Mucosa of stomach (tissue), 1 donor: ENCODE measurements around the gene CEBPG.

Source experiments
- H3K27me3 ChIP-seq: one replicate; pipeline ENCODE4 v1.7.0; 2013; ENCODE audit warnings: mild to moderate bottlenecking, low read length; ENCODE audit not compliant: control insufficient read depth, insufficient read depth
- H3K36me3 ChIP-seq: one replicate; pipeline ENCODE4 v1.7.0; 2013; ENCODE audit warnings: low read length; ENCODE audit not compliant: control insufficient read depth, insufficient read depth
- H3K4me1 ChIP-seq: one replicate; pipeline ENCODE4 v1.7.0; 2013; ENCODE audit warnings: mild to moderate bottlenecking, low read length; ENCODE audit not compliant: control insufficient read depth, insufficient read depth
- H3K4me3 ChIP-seq: one replicate; pipeline ENCODE4 v1.7.0; 2013; ENCODE audit warnings: low read length
- H3K9ac ChIP-seq: one replicate; pipeline ENCODE4 v1.7.0; 2013; ENCODE audit warnings: mild to moderate bottlenecking, low read length, moderate library complexity
- H3K9me3 ChIP-seq: one replicate; pipeline ENCODE4 v1.7.0; 2013; ENCODE audit warnings: mild to moderate bottlenecking, low read length, moderate library complexity; ENCODE audit not compliant: control insufficient read depth
- donor health status: Pancreatic carcinoma.

Gene CEBPG

GRCh38 chr19:33358408-33358807, 15.1 kb upstream of the CEBPG start:
- no peaks in the 10 kb centered on the region for H3K9me3 ChIP-seq
- no peak overlapping the region for H3K4me3 ChIP-seq
- H3K9ac ChIP-seq = no peak overlapping the region
- H3K4me1 ChIP-seq = no peaks in the 10 kb centered on the region
- no peaks in the 10 kb centered on the region for H3K36me3 ChIP-seq
- no peaks in the 10 kb centered on the region for H3K27me3 ChIP-seq

DNA sequence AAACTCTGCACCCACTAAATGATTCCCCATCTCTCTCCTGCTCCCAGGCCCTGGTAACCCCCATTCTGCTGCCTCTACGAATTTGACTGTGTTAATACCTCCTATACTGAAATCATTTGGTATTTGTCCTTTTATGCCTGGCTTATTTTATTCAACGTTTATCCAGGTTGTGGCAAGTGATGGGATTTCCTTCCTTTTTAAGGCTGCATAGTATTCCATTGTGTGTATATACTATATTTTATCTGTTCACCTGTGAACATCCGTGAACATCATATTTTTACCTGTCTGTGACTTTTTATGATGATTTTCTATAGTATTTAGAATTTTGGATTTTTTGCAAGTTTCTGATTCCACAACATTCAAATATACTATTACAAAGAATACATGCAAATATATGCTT, 13.9 kb upstream of the CEBPG start:
- Histone ChIP-seq H3K36me3 (no peaks in the 10 kb centered on the region), H3K4me3 (no peak overlapping the region), H3K4me1 (no peaks in the 10 kb centered on the region), H3K9me3 (no peaks in the 10 kb centered on the region), H3K9ac (no peak overlapping the region), H3K27me3 (no peaks in the 10 kb centered on the region)

GRCh38 chr19:33362508-33363228, 10.8 kb upstream of the CEBPG start:
- H3K4me1 ChIP-seq = peaks cover 8% of the 10 kb centered on the region
- no peak overlapping the region for H3K4me3 ChIP-seq
- H3K9ac ChIP-seq = no peak overlapping the region
- H3K27me3 ChIP-seq = no peaks in the 10 kb centered on the region
- no peaks in the 10 kb centered on the region for H3K36me3 ChIP-seq
- no peaks in the 10 kb centered on the region for H3K9me3 ChIP-seq

DNA sequence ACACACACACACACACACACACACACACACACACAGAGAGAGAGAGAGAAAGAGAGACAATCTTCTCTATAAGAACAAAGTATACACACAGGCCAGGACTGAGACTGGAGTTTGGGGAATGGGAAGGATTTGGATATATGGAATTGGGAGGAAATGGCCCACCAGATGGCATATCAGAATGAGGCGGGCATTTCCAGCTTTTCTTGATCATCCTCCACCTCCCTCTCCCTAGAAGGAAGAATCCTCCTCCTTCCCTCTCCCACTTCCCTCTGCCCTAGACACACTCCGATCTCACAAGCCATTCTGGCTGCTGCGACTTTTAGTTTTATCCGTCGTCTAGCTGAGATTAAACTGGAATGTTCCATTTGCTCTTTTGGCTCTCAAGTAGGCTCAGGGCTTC, 10.0 kb upstream of the CEBPG start:
- Histone ChIP-seq H3K36me3 (no peaks in the 10 kb centered on the region), H3K27me3 (no peaks in the 10 kb centered on the region), H3K9ac (no peak overlapping the region), H3K4me3 (no peak overlapping the region), H3K9me3 (no peaks in the 10 kb centered on the region), H3K4me1 (peaks cover 8% of the 10 kb centered on the region)

DNA sequence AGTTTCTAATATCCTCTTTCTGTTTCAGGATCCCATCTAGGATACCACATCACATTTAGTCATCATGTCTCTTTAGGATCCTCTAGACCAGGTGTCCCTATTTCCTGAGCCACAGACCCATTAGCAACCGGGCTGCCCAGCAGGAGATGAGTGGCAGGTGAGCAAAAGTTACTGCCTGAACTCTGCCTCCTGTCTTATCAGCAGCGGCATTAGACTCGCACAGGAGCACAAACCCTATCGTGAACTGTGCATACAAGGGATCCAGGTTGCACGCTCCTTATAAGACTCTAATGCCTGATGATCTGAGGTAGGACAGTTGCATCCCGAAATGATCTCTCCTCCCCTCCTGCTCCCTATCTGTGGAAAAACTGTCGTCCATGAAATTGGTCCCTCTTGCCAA, 7.8 kb upstream of the CEBPG start:
- Histone ChIP-seq H3K27me3 (no peaks in the 10 kb centered on the region), H3K36me3 (no peaks in the 10 kb centered on the region), H3K4me3 (no peak overlapping the region), H3K9me3 (no peaks in the 10 kb centered on the region), H3K9ac (no peak overlapping the region), H3K4me1 (peaks cover 8% of the 10 kb centered on the region)

DNA sequence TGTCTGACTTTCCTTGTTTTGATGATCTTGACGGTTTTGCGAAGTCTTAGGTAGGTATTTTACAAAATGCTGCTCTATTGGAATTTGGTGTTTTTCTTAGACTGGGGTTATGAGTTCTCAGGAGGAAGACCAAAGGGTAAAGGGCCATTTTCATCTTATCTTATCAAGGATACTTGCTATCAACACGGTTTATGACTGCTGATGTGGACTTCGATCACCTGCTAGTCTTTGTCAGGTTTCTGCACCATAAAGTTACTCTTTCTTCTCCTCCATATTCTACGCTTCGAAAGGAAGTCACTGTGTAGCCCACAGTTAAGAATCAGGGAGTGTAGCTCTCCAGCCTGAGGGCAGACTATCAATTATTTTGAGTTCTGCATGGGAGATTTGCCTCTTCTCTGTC, 7.4 kb upstream of the CEBPG start:
- Histone ChIP-seq H3K9ac (no peak overlapping the region), H3K4me1 (peaks cover 8% of the 10 kb centered on the region), H3K4me3 (no peak overlapping the region), H3K27me3 (no peaks in the 10 kb centered on the region), H3K9me3 (no peaks in the 10 kb centered on the region), H3K36me3 (no peaks in the 10 kb centered on the region)

- Histone ChIP-seq H3K9ac (no peak overlapping the region), H3K36me3 (no peaks in the 10 kb centered on the region), H3K4me3 (no peak overlapping the region), H3K4me1 (peaks cover 8% of the 10 kb centered on the region), H3K27me3 (no peaks in the 10 kb centered on the region), H3K9me3 (no peaks in the 10 kb centered on the region)
These were observed 6.6 kb upstream of the CEBPG start for GRCh38 chr19:33366897-33367296.

- Histone ChIP-seq H3K9ac (no peak overlapping the region), H3K4me1 (peaks cover 8% of the 10 kb centered on the region), H3K9me3 (no peaks in the 10 kb centered on the region), H3K27me3 (no peaks in the 10 kb centered on the region), H3K4me3 (no peak overlapping the region), H3K36me3 (no peaks in the 10 kb centered on the region)
These were observed 5.2 kb upstream of the CEBPG start for GRCh38 chr19:33368074-33368864.

DNA sequence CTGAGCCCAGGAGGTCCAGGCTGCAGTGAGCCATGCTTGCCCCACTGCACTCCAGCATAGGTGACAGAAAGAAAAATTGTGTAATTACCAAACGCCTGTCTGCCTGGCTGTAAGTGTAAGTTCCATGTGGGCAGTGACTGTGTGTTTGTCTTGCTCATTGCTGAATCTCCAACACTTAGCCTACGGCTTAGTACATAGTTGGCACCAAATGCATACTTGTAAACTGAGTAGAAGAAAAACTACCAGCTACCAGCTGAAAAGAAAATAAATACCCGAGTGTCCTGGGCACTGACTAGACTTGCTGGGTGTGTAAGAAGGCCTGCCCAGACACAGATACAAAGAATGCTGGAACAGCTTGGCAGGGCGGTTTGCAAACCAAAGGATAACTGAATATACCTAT, 2.7 kb upstream of the CEBPG start:
- H3K36me3 ChIP-seq = no peaks in the 10 kb centered on the region
- H3K27me3 ChIP-seq = no peaks in the 10 kb centered on the region
- H3K9me3 ChIP-seq = no peaks in the 10 kb centered on the region
- H3K4me1 ChIP-seq = peaks cover 19% of the 10 kb centered on the region
- no peak overlapping the region for H3K4me3 ChIP-seq
- H3K9ac ChIP-seq = no peak overlapping the region

DNA sequence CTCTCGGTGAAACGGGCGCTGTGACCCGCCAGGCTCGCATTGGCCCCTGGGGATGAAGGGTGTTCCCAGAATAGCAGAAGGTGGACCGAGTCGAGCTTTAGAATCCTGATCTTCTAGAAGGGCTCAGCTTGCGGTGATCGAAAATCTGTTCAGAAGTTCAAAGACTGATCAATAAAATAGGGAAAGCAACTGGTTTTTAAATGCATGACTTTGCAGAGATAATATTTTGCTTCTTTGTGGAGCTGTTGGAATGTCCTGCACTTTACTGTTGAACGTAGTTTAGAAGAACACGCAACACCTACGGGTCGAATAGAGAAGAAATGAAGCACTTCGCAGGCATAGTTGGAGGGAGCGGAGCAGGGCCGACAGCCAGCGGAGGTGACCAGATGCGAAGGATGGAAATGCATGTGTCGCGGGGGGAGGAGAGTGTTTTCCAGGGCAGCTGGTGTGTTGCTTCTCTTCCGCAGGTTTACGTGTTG, 766 bp downstream of the CEBPG start:
- Histone ChIP-seq H3K4me3 (peak overlapping the region; percentile 89), H3K36me3 (no peaks in the 10 kb centered on the region), H3K27me3 (no peaks in the 10 kb centered on the region), H3K4me1 (peaks cover 30% of the 10 kb centered on the region), H3K9ac (peak overlapping the region; percentile 89), H3K9me3 (no peaks in the 10 kb centered on the region)

- H3K9ac ChIP-seq = peak overlapping the region; percentile 89
- no peaks in the 10 kb centered on the region for H3K36me3 ChIP-seq
- peaks cover 30% of the 10 kb centered on the region for H3K4me1 ChIP-seq
- no peaks in the 10 kb centered on the region for H3K9me3 ChIP-seq
- H3K4me3 ChIP-seq = peak overlapping the region; percentile 89
- H3K27me3 ChIP-seq = no peaks in the 10 kb centered on the region
These were observed 1.8 kb downstream of the CEBPG start for GRCh38 chr19:33375156-33375836.

DNA sequence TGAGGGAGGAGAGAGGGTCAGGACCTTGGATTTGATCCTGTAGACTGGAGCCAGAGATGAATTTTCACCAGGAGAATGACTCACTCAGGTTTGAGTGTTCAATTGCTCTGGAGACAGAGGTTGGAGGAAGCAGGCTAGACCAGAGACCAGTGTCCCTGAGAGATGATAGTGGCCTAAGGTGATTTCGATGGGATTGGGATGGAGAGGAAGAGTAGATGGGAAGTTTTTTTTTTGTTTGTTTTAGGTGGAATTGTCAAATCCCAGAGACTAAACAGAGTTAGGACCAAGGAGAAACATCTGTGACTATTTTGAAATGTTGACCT, 2.3 kb downstream of the CEBPG start:
- Histone ChIP-seq H3K4me1 (peaks cover 30% of the 10 kb centered on the region), H3K27me3 (no peaks in the 10 kb centered on the region), H3K36me3 (no peaks in the 10 kb centered on the region), H3K9ac (no peak overlapping the region), H3K4me3 (no peak overlapping the region), H3K9me3 (no peaks in the 10 kb centered on the region)
